GM12891 (cell line): Measurements from ENCODE around the gene PTPRR.

ENCODE experiments used
- POLR2A ChIP-seq: IDR thresholded peaks from 2 replicates; pipeline ENCODE4 v1.6.1; 2011; ENCODE audit warnings: low read depth, low read length, control low read depth
- POLR2AphosphoS5 ChIP-seq: IDR thresholded peaks from 2 replicates; pipeline ENCODE4 v1.6.1; 2011; ENCODE audit warnings: low read depth, low read length, control low read depth
- POU2F2 ChIP-seq: IDR thresholded peaks from 2 replicates; pipeline ENCODE4 v1.6.1; 2011; ENCODE audit warnings: low read depth, mild to moderate bottlenecking, control low read depth, low read length, moderate library complexity

DNA sequence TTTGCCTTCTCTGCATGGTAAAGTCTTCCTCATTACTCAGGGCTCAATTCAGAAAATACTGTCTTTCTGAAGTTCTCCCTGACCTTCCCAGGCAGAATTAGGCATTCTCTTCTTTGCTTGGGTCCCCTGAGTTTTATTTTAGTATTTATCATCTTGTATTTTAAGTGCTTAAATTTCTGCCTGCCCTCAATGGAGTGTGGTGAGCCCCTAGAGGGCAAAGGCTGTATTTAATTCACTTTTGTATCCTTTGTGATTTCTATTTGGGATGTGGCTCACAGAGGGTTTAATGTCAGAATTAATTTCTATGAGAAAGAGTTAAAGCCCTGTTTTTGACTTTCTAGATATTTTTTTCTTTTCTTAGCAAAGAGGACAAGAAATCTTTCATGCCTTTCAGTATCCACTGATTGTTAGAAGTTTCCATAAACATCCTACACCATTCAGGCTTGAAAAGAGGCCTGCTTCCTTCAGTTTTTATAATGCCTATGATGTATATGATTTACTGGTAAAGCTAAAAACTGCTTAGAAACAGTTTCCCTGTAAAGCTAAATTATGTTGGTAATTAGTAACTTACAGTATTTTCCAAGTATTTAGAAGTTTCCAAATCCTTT lies 227.8 kb downstream of the PTPRR start:
- no peak for TF ChIP-seq POLR2AphosphoS5
- TF ChIP-seq POLR2A = no peak
- no peak for TF ChIP-seq POU2F2
